MM.1S (cell line): Measurements from ENCODE around the gene GLUL.

Source experiments
- DNase-seq: peaks from one replicate; pipeline ENCODE4 v3.0.0-alpha.2; 2015
- H2AFZ ChIP-seq: fragments of 300-600 bp; sonication (generic); 2 replicates; pipeline ENCODE4 v1.6.0; 2016; ENCODE audit warnings: antibody characterized with exemption, low read length
- H3F3A ChIP-seq: fragments of 300-600 bp; sonication (generic); 2 replicates; pipeline ENCODE4 v1.6.1; 2016; ENCODE audit warnings: mild to moderate bottlenecking, antibody characterized with exemption, low read length, moderate library complexity, mixed read lengths; ENCODE audit not compliant: insufficient read depth
- H3K27ac ChIP-seq: fragments of 300-600 bp; sonication (generic); 2 replicates; pipeline ENCODE4 v1.5.1; 2016; ENCODE audit warnings: mild to moderate bottlenecking, low read length
- H3K27me3 ChIP-seq: fragments of 300-600 bp; sonication (generic); replicated peaks from 2 replicates; pipeline ENCODE4 v1.6.0; 2016; ENCODE audit warnings: low read length; ENCODE audit not compliant: insufficient read depth
- H3K36me3 ChIP-seq: fragments of 300-600 bp; sonication (generic); replicated peaks from 2 replicates; pipeline ENCODE4 v1.6.1; 2016; ENCODE audit warnings: mild to moderate bottlenecking, low read length, mixed read lengths; ENCODE audit not compliant: insufficient read depth
- H3K4me1 ChIP-seq: fragments of 300-600 bp; sonication (generic); 2 replicates; pipeline ENCODE4 v1.6.1; 2016; ENCODE audit warnings: low read length, mixed read lengths
- H3K4me2 ChIP-seq: fragments of 300-600 bp; sonication (generic); 2 replicates; pipeline ENCODE4 v1.6.0; 2016; ENCODE audit warnings: low read depth, low read length
- H3K4me3 ChIP-seq: fragments of 300-600 bp; sonication (generic); 2 replicates; pipeline ENCODE4 v1.5.1; 2016; ENCODE audit warnings: low read length, mixed read lengths
- H3K79me2 ChIP-seq: fragments of 300-600 bp; sonication (generic); 2 replicates; pipeline ENCODE4 v1.6.1; 2016; ENCODE audit warnings: mixed run types, low read length, mixed read lengths
- H3K9ac ChIP-seq: fragments of 300-600 bp; sonication (generic); 2 replicates; pipeline ENCODE4 v1.6.1; 2016; ENCODE audit warnings: low read length, mixed read lengths
- H3K9me2 ChIP-seq: fragments of 300-600 bp; sonication (generic); replicated peaks from 2 replicates; pipeline ENCODE4 v1.6.1; 2016; ENCODE audit warnings: mild to moderate bottlenecking, low read length, mixed read lengths; ENCODE audit not compliant: insufficient read depth
- H3K9me3 ChIP-seq: fragments of 300-600 bp; sonication (generic); replicated peaks from 2 replicates; pipeline ENCODE4 v1.6.1; 2016; ENCODE audit warnings: mild to moderate bottlenecking, low read length, mixed read lengths; ENCODE audit not compliant: insufficient read depth
- H4K20me1 ChIP-seq: fragments of 300-600 bp; sonication (generic); 2 replicates; pipeline ENCODE4 v1.6.1; 2016; ENCODE audit warnings: mild to moderate bottlenecking, low read length, moderate library complexity, mixed read lengths; ENCODE audit not compliant: insufficient read depth
- EZH2 ChIP-seq: fragments of 300-600 bp; sonication (generic); optimal IDR thresholded peaks from 2 replicates; pipeline ENCODE3; 2017; ENCODE audit warnings: low read depth, mild to moderate bottlenecking, antibody characterized with exemption, low read length, mixed read lengths
- EZH2phosphoT487 ChIP-seq: fragments of 300-600 bp; sonication (generic); IDR thresholded peaks from 2 replicates; pipeline ENCODE4 v1.6.1; 2018; ENCODE audit warnings: antibody characterized with exemption, low read length
- TF ChIP-seq, protein P1 (sequence below): fragments of 300-600 bp; sonication (generic); IDR thresholded peaks from 2 replicates; pipeline ENCODE4 v1.5.1; 2016; ENCODE audit warnings: antibody characterized with exemption, low read length, mixed read lengths

Gene GLUL

DNA sequence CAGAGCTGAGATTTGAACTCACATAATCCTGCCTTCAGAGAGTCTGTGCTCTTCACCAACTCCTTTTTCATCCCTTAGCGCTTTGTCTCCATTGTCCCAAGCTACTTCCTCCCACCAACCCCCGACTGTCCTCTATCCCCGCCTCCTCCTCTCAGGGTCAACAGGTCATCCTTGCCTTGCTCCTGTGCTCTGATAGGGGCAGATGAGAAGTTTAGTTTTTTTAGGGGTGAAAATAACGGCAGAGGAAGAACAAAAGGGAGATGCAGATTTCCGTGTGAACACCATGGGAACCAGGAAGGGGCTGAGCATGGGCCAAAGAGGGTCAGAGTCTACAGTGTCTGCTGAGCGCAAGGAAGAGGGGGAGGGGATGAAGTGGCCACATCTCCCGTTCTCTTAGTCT lies 31.9 kb downstream of the GLUL start:
- Histone ChIP-seq H3K4me2 (no peak overlapping the region), H3K27ac (no peak overlapping the region), H3K9me3 (no peaks in the 10 kb centered on the region)

GRCh38 chr1:182357913-182358312 lies 33.7 kb downstream of the GLUL start:
- Histone ChIP-seq H4K20me1 (no peaks in the 10 kb centered on the region), H3F3A (no peaks in the 10 kb centered on the region), H2AFZ (no peak overlapping the region), H3K4me2 (no peak overlapping the region), H3K4me3 (no peak overlapping the region), H3K79me2 (no peaks in the 10 kb centered on the region), H3K9me3 (no peaks in the 10 kb centered on the region), H3K27ac (no peak overlapping the region), H3K4me1 (no peaks in the 10 kb centered on the region), H3K27me3 (no peaks in the 10 kb centered on the region), H3K36me3 (no peaks in the 10 kb centered on the region), H3K9ac (no peak overlapping the region), H3K9me2 (no peaks in the 10 kb centered on the region)
- TF ChIP-seq EZH2phosphoT487 (no peak), EZH2 (no peak)
- TF ChIP-seq, protein P1, sequence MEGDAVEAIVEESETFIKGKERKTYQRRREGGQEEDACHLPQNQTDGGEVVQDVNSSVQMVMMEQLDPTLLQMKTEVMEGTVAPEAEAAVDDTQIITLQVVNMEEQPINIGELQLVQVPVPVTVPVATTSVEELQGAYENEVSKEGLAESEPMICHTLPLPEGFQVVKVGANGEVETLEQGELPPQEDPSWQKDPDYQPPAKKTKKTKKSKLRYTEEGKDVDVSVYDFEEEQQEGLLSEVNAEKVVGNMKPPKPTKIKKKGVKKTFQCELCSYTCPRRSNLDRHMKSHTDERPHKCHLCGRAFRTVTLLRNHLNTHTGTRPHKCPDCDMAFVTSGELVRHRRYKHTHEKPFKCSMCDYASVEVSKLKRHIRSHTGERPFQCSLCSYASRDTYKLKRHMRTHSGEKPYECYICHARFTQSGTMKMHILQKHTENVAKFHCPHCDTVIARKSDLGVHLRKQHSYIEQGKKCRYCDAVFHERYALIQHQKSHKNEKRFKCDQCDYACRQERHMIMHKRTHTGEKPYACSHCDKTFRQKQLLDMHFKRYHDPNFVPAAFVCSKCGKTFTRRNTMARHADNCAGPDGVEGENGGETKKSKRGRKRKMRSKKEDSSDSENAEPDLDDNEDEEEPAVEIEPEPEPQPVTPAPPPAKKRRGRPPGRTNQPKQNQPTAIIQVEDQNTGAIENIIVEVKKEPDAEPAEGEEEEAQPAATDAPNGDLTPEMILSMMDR: no peak
- no peak for DNase-seq

More for the DNA sequence above, 31.9 kb downstream of the GLUL start:
- Histone ChIP-seq H3F3A (no peaks in the 10 kb centered on the region), H3K4me3 (no peak overlapping the region), H3K4me1 (no peaks in the 10 kb centered on the region), H3K79me2 (no peaks in the 10 kb centered on the region), H4K20me1 (no peaks in the 10 kb centered on the region), H3K9ac (no peak overlapping the region), H2AFZ (no peak overlapping the region), H3K27me3 (no peaks in the 10 kb centered on the region), H3K36me3 (no peaks in the 10 kb centered on the region), H3K9me2 (no peaks in the 10 kb centered on the region)
- TF ChIP-seq EZH2: no peak
- TF ChIP-seq EZH2phosphoT487: no peak
- TF ChIP-seq, protein P1: no peak
- no peak for DNase-seq

- Histone ChIP-seq H3K36me3 (no peaks in the 10 kb centered on the region), H3K79me2 (no peaks in the 10 kb centered on the region), H3K4me3 (no peak overlapping the region), H3K9me2 (no peaks in the 10 kb centered on the region), H3K27me3 (no peaks in the 10 kb centered on the region), H3F3A (no peaks in the 10 kb centered on the region), H3K9me3 (no peaks in the 10 kb centered on the region), H3K27ac (no peak overlapping the region), H2AFZ (no peak overlapping the region), H4K20me1 (no peaks in the 10 kb centered on the region), H3K4me2 (no peak overlapping the region), H3K4me1 (no peaks in the 10 kb centered on the region), H3K9ac (no peak overlapping the region)
- DNase-seq: no peak
- no peak for TF ChIP-seq EZH2phosphoT487
- TF ChIP-seq, protein P1: no peak
- no peak for TF ChIP-seq EZH2
Observed at GRCh38 chr1:182357171-182357570, 34.4 kb downstream of the GLUL start.
